Measurements from ENCODE around the gene ZNF716.

Gene ZNF716

DNA sequence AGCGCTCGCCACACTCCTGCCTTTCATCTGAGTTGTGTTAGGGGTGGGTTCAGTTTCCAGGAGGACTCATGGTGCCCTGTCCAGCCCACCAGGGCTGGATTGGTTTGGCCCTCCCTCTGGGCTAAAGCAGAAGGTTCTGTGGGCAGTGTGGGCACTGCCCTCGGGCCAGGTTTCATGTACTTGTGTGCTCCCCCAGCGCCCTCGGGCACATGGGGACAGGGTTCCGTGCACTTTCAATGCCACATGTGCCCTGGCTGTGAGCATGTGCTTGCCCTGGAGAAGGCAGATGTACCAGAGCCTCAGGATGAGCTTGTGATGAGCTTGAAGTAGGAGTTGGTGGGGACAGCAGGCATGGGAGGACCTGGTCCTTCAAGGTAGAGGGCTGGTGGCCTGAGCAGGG is 35.6 kb upstream of the ZNF716 start:
- H3K4me2 ChIP-seq (ENCODE audit: insufficient read depth, low read length): no peak overlapping the region
- no peak overlapping the region for H3K27ac ChIP-seq (ENCODE audit: low read length)
- no peaks in the 10 kb centered on the region for H4K20me1 ChIP-seq (ENCODE audit: insufficient read depth, low read length)
- no peak overlapping the region for H2AFZ ChIP-seq (ENCODE audit: low read depth, low read length)
- no peak overlapping the region for H3K4me3 ChIP-seq (ENCODE audit: low read depth in 1 of 2, low read length in 2 of 2)
- no peaks in the 10 kb centered on the region for H3K27me3 ChIP-seq (ENCODE audit: insufficient read depth, low read length, poor library complexity)
- H3K4me1 ChIP-seq (ENCODE audit: insufficient read depth, low read length): no peaks in the 10 kb centered on the region
- no peaks in the 10 kb centered on the region for H3K79me2 ChIP-seq (ENCODE audit: insufficient read depth, low read length)
- no peak overlapping the region for H3K9ac ChIP-seq (ENCODE audit: low read depth, low read length)
- peaks cover 44% of the 10 kb centered on the region for H3K9me3 ChIP-seq (ENCODE audit: insufficient read depth, low read length, severe bottlenecking)
- no peak for TF ChIP-seq EZH2 (IDR thresholded peaks at IDR 0.05; ENCODE audit: borderline replicate concordance, low read depth, low read length, severe bottlenecking)
- TF ChIP-seq, protein P1, sequence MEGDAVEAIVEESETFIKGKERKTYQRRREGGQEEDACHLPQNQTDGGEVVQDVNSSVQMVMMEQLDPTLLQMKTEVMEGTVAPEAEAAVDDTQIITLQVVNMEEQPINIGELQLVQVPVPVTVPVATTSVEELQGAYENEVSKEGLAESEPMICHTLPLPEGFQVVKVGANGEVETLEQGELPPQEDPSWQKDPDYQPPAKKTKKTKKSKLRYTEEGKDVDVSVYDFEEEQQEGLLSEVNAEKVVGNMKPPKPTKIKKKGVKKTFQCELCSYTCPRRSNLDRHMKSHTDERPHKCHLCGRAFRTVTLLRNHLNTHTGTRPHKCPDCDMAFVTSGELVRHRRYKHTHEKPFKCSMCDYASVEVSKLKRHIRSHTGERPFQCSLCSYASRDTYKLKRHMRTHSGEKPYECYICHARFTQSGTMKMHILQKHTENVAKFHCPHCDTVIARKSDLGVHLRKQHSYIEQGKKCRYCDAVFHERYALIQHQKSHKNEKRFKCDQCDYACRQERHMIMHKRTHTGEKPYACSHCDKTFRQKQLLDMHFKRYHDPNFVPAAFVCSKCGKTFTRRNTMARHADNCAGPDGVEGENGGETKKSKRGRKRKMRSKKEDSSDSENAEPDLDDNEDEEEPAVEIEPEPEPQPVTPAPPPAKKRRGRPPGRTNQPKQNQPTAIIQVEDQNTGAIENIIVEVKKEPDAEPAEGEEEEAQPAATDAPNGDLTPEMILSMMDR (IDR thresholded peaks at IDR 0.05; ENCODE audit: borderline replicate concordance, extremely low read depth, low read length, poor library complexity, severe bottlenecking): no peak
- no peak for ATAC-seq (ENCODE audit: insufficient read depth, low read depth)
- DNase-seq: no peak
- H3K36me3 ChIP-seq (ENCODE audit: insufficient read depth, low read length): no peaks in the 10 kb centered on the region

DNA sequence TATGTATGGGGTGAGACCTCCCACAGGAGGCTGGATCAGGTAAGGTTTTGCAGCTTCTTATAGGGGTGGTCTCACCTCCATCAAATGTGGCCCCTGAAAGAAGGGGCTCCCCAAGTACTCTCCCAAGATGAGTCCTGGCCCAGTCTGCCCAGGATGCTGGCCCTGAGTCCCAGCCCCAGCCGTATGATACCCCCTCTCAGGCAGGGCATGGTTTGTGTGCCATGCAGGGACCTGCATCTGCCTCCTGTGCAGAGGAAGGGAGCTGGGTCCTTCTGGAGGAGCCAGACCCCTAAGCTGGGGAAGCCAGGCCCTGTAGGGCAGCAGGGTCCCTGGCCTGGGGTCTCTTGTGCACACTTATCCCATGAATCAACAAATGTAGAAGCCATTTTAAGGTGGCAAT is 35.1 kb upstream of the ZNF716 start:
- Histone ChIP-seq H3K27me3 (ENCODE audit: insufficient read depth, low read length, poor library complexity) (no peaks in the 10 kb centered on the region), H3K9me3 (ENCODE audit: insufficient read depth, low read length, severe bottlenecking) (peaks cover 44% of the 10 kb centered on the region), H3K4me2 (ENCODE audit: insufficient read depth, low read length) (no peak overlapping the region), H3K79me2 (ENCODE audit: insufficient read depth, low read length) (no peaks in the 10 kb centered on the region), H3K27ac (ENCODE audit: low read length) (no peak overlapping the region), H3K4me3 (ENCODE audit: low read depth in 1 of 2, low read length in 2 of 2) (no peak overlapping the region), H4K20me1 (ENCODE audit: insufficient read depth, low read length) (no peaks in the 10 kb centered on the region), H3K36me3 (ENCODE audit: insufficient read depth, low read length) (no peaks in the 10 kb centered on the region), H3K4me1 (ENCODE audit: insufficient read depth, low read length) (no peaks in the 10 kb centered on the region), H2AFZ (ENCODE audit: low read depth, low read length) (no peak overlapping the region), H3K9ac (ENCODE audit: low read depth, low read length) (no peak overlapping the region)
- DNase-seq: no peak
- TF ChIP-seq, protein P1 (IDR thresholded peaks at IDR 0.05; ENCODE audit: borderline replicate concordance, extremely low read depth, low read length, poor library complexity, severe bottlenecking): no peak
- no peak for TF ChIP-seq EZH2 (IDR thresholded peaks at IDR 0.05; ENCODE audit: borderline replicate concordance, low read depth, low read length, severe bottlenecking)
- no peak for ATAC-seq (ENCODE audit: insufficient read depth, low read depth)

DNA sequence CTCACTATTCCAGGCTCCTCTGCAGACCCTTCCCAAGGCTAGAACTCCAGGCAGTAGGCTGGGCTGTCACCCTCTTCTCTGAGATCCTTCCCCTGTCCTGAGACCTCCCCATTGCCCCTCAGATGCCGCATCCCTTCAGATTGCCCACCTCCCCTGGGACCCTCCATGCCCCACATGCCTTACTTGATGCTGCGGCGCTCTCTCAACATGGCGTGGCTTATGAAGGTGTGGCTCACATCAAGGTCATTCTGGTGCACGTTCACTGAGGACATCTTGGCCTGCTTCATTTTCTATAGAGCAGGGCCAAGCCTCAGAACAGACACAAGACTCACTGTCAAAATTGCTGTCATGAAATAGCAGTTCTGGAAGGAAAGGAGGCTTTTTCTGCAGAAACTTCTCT is 34.7 kb upstream of the ZNF716 start:
- no peak overlapping the region for H3K9ac ChIP-seq (ENCODE audit: low read depth, low read length)
- H3K4me3 ChIP-seq (ENCODE audit: low read depth in 1 of 2, low read length in 2 of 2): no peak overlapping the region
- no peak for TF ChIP-seq EZH2 (IDR thresholded peaks at IDR 0.05; ENCODE audit: borderline replicate concordance, low read depth, low read length, severe bottlenecking)
- TF ChIP-seq, protein P1 (IDR thresholded peaks at IDR 0.05; ENCODE audit: borderline replicate concordance, extremely low read depth, low read length, poor library complexity, severe bottlenecking): no peak
- H3K27ac ChIP-seq (ENCODE audit: low read length): no peak overlapping the region
- no peak overlapping the region for H3K4me2 ChIP-seq (ENCODE audit: insufficient read depth, low read length)
- ATAC-seq (ENCODE audit: insufficient read depth, low read depth) (no peak), DNase-seq (no peak)
- H2AFZ ChIP-seq (ENCODE audit: low read depth, low read length): no peak overlapping the region
- H3K79me2 ChIP-seq (ENCODE audit: insufficient read depth, low read length): no peaks in the 10 kb centered on the region
- H3K36me3 ChIP-seq (ENCODE audit: insufficient read depth, low read length): no peaks in the 10 kb centered on the region
- H3K27me3 ChIP-seq (ENCODE audit: insufficient read depth, low read length, poor library complexity): no peaks in the 10 kb centered on the region
- peaks cover 44% of the 10 kb centered on the region for H3K9me3 ChIP-seq (ENCODE audit: insufficient read depth, low read length, severe bottlenecking)
- no peaks in the 10 kb centered on the region for H3K4me1 ChIP-seq (ENCODE audit: insufficient read depth, low read length)
- no peaks in the 10 kb centered on the region for H4K20me1 ChIP-seq (ENCODE audit: insufficient read depth, low read length)

DNA sequence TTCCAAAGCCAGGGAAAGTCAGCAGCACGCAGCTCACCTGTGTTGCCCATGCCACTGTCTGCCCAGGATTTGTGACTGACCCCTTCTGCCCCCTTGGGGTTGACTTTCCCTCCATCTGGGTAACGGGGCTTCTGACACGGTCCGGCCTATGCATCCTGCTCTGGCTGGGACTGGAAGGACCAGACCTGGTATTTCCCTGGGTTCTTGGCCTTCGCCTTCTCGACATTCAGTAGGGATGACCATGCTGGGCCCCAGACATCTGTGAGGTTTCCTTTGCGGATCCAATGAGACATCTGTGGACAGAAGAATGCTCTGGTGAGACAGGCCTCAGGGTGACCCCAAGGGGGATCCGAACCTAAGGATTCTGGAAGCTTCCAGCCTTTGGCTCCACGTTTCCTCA is 34.2 kb upstream of the ZNF716 start:
- Histone ChIP-seq H3K27me3 (ENCODE audit: insufficient read depth, low read length, poor library complexity) (no peaks in the 10 kb centered on the region), H3K36me3 (ENCODE audit: insufficient read depth, low read length) (no peaks in the 10 kb centered on the region), H2AFZ (ENCODE audit: low read depth, low read length) (no peak overlapping the region), H3K4me3 (ENCODE audit: low read depth in 1 of 2, low read length in 2 of 2) (no peak overlapping the region), H3K4me1 (ENCODE audit: insufficient read depth, low read length) (no peaks in the 10 kb centered on the region), H3K9me3 (ENCODE audit: insufficient read depth, low read length, severe bottlenecking) (peaks cover 42% of the 10 kb centered on the region), H3K27ac (ENCODE audit: low read length) (no peak overlapping the region), H3K9ac (ENCODE audit: low read depth, low read length) (no peak overlapping the region), H3K79me2 (ENCODE audit: insufficient read depth, low read length) (no peaks in the 10 kb centered on the region), H4K20me1 (ENCODE audit: insufficient read depth, low read length) (no peaks in the 10 kb centered on the region), H3K4me2 (ENCODE audit: insufficient read depth, low read length) (no peak overlapping the region)
- ATAC-seq (ENCODE audit: insufficient read depth, low read depth) (no peak), DNase-seq (no peak)
- TF ChIP-seq, protein P1 (IDR thresholded peaks at IDR 0.05; ENCODE audit: borderline replicate concordance, extremely low read depth, low read length, poor library complexity, severe bottlenecking): no peak
- no peak for TF ChIP-seq EZH2 (IDR thresholded peaks at IDR 0.05; ENCODE audit: borderline replicate concordance, low read depth, low read length, severe bottlenecking)
